Activated CD4-positive, alpha-beta T cell treated with anti-CD3 and anti-CD28 coated beads, Interleukin-2, amount 50 U/mL, for 24 hours (primary cell): ENCODE data around the gene SYNE1.
"Not testable (repeated sequence)": the region's sequence is repeated elsewhere in the genome, so short reads cannot be mapped to it uniquely, and the experiment has no call there.

ENCODE experiments used
- DNase-seq, 2 donors: peaks; one replicate each; pipeline ENCODE4 v3.0.0-alpha.2; 2020; ENCODE audit warnings: low read depth in 1 of 2, low spot score in 1 of 2

Gene SYNE1

GRCh38 chr6:152426276-152426675, 210.9 kb downstream of the SYNE1 start:
- DNase-seq, result no peak

DNA sequence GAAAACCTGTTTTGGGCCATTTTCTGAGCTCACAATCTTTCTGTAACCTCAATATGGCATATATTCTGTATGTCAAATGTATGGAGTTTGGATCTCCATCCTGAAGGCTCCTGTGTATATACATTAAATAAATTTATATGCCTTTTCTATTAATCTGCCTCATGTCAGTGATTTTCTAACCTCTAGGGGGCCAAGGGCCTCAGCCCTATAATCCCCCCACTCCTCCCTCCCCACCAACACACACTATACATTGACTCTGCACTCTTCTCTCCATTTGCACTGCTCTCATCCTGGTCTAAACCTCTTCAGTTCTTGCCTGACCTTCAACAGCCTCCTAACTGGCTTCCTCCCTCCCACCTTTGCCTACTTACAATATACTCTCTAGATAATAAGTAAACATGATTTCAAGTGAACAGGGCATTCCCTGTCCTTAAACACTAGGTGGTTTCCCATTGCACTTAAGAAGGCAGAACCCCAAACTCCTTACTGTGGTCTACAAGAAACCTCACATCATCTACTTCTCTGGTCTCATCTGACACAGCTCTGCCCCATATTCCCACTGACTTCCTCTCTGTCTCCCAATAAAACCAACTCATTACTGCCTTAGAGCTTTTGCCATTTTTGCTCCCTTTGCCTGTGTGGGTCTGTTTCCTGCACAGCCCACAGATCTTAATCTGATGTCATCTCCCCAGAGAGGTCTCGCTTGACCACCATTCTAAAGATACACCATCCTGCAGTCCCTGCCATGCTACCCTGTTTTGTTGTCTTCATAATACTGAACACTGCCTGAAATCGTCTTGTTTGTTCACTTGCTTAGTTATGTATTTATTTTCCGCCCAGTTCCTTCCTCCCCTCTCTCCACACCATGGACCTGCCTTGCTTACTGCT, 213.7 kb downstream of the SYNE1 start:
- no peak for DNase-seq

GRCh38 chr6:152421496-152421895, 215.7 kb downstream of the SYNE1 start:
- not testable (repeated sequence) for DNase-seq

DNA sequence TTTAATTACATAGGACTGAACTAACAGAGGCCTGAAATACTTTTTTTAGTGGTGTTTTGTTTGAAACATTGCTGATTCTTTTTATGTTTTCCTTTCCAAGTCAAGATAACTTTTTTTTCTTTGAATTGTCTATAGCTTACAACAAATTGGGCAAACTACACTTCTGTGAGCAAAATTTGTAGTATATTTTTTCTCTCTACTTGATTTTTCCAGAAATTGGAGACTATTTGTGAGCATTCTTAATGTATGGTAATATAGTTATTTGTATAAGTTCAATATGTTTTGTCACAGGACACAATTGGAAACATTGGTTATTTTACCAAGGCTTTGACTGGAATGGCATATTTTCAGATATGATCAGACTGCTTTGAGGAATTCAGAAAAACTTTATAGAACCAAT, 216.5 kb downstream of the SYNE1 start:
- no peak for DNase-seq

- no peak for DNase-seq
Measured at GRCh38 chr6:152418551-152418950, 218.6 kb downstream of the SYNE1 start.

GRCh38 chr6:152416652-152417051, 220.5 kb downstream of the SYNE1 start:
- DNase-seq, result no peak

GRCh38 chr6:152404936-152405595, 232.1 kb downstream of the SYNE1 start:
- no peak for DNase-seq

GRCh38 chr6:152404086-152404857, 232.9 kb downstream of the SYNE1 start:
- DNase-seq, result no peak

GRCh38 chr6:152402791-152403190, 234.4 kb downstream of the SYNE1 start:
- DNase-seq, result no peak

DNA sequence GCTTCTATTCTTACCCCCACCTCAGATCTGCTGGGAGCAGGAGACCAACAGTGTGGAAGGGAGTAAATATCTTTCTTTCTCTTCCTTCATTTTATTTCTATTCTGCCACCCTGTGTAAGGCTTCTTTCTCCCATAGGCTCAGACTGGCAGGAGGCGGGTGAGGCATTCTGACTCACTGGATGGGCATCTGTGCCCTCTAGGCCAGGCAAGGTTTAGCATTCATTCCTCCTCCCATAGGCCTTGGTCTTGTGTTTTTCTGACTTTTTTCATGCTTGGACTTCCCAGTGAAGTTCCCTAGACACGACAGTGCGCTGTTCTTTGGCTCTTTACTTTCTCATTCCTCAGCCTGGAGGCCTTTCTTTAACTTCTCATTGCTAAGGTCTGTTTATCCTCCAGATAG, 235.2 kb downstream of the SYNE1 start:
- DNase-seq, result no peak

GRCh38 chr6:152399399-152399798, 237.8 kb downstream of the SYNE1 start:
- DNase-seq, result no peak

- no peak for DNase-seq
Measured at GRCh38 chr6:152398993-152399392, 238.2 kb downstream of the SYNE1 start.

GRCh38 chr6:152398316-152398715, 238.8 kb downstream of the SYNE1 start:
- no peak for DNase-seq

DNA sequence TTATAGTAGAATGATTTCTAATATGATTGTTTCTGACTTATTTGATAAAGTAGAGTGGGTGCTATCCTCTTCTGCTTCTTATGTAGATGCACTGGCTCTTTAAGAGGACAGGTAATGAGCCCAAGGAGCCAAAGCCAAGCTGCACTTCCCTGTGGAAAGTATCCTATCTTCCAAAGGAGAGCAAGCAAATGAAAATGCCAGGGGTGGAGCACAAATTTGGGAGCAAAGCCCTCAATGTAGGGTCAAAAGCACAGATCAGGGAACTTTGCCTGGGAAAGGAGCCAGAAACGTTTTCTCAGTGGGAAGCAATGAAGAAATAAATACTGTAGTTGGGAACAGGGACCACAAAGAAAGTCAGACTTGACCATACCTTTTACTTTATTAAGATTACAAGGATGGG, 242.9 kb downstream of the SYNE1 start:
- no peak for DNase-seq

- DNase-seq, result no peak
Measured at GRCh38 chr6:152391179-152391880, 245.8 kb downstream of the SYNE1 start.

- DNase-seq, result no peak
Measured at GRCh38 chr6:152387091-152387490, 250.1 kb downstream of the SYNE1 start.

DNA sequence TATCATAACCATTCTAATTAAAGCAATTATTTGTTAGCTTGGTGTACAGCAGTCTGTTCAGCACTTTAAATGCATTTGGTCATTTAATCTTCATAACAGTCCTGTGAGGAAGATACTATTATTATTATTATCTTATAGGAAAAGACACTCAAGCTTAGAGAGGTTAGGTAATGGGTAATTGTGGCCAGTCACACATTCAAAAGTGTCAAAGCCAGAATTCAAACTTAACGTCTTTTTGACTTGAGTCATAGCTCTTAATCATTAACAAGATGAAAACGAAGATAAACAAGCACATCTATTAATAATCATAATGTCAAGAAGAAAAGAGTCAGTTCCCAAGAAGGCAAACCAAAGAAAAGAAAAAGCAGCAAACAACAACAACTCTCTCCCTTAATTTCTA, 251.0 kb downstream of the SYNE1 start:
- DNase-seq, result no peak

DNA sequence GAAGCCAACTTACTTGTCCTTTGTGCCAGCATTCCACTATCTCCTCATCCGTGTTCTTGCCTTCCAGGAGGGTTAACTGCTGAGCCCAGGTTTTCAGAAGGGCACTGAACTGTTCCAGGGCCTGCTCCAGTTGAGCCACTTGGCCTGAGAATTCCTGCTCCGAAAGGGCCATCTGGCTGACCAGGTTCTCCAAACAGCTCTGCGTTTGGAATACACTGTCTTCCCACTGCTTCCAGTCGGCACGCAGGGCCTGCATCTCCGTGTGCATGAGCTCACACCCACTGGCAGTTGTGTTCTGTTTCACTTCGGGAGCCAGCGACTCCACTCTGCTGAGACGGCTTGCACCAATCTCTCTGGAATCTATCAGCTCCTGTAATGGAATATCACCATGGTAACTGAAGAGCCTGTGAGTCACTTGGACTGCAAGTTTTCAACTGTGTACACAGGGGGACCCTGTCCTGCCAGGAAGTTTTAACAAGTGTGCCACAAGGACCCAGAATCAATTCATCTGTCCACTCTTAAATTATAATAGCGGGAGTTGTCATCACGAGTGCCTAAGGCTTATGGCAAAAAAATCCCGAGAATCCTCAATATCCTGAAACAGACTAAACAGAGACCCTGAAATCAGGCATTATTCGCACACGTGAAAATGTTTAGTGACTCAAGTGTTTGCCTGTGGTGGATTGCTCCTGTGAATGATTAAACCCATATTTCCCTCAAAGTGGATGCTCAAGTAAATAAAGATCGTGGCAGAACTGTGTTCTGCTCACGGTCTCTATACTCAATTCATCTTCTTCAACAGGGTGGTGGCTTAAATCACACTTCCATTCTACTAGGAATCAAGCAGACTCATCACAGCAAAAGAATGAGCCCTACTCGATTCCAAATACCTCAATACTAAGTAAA, 255.9 kb downstream of the SYNE1 start:
- no peak for DNase-seq

- no peak for DNase-seq
Measured at GRCh38 chr6:152380351-152380767, 256.8 kb downstream of the SYNE1 start.

DNA sequence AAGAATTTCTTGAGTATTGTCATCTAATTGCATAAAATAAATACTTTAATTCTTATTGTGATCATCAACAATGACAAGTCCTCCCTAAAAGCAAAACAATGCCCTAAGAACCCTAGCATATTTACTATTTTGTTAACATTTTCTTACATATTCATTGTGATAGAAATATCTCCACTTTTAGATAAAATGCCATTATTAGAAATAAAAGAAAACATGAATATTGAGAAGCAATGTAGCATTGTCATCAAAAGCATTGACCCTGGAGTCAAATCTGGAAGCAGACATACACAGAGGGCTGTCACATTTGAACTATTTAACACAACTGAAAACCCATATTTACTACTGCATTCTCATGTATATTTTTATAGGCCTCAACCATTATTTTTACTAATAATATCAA, 257.7 kb downstream of the SYNE1 start:
- no peak for DNase-seq
